ENCODE data around the gene RGS9. TPM values are rescaled to one million over a fixed set of nuclear protein-coding genes. Genes with fewer than 3 reads are reported as not detected.

Gene RGS9
- total and polyA plus RNA-seq, 2 donors (not counting 1 experiment from before 2014, with no cell fraction given), result 1.6 to 1.7 TPM

GRCh38 chr17:65231086-65231485 is 93.9 kb downstream of the RGS9 start:
- Histone ChIP-seq H2AFZ (ENCODE audit: low read length) (no peak overlapping the region), H3K4me2 (ENCODE audit: extremely low read depth, insufficient read depth, low read length) (no peak overlapping the region), H4K20me1 (ENCODE audit: control insufficient read depth, extremely low read depth, insufficient read depth, low read length) (no peaks in the 10 kb centered on the region), H3K4me1 (ENCODE audit: control insufficient read depth, extremely low read depth, insufficient read depth, low read length) (no peaks in the 10 kb centered on the region), H3K27ac (ENCODE audit: insufficient read depth, low read length) (no peak overlapping the region), H3K79me2 (ENCODE audit: control insufficient read depth, insufficient read depth, low read length) (no peaks in the 10 kb centered on the region), H3K36me3 (ENCODE audit: control insufficient read depth, insufficient read depth, low read length) (no peaks in the 10 kb centered on the region), H3K9ac (ENCODE audit: insufficient read depth, low read length) (no peak overlapping the region), H3K27me3 (ENCODE audit: control insufficient read depth, insufficient read depth, low read length) (no peaks in the 10 kb centered on the region), H3K9me3 (ENCODE audit: control insufficient read depth, insufficient read depth, low read depth, low read length) (no peaks in the 10 kb centered on the region), H3K4me3 (replicated peaks in 1 of 4; ENCODE audit: control extremely low read depth in 1 of 4, insufficient read depth in 1 of 4, low read depth in 3 of 4, low read length in 4 of 4) (no peak overlapping the region)
- no peak for DNase-seq (ENCODE audit: low read depth in 2 of 2)
- TF ChIP-seq CTCF (conservative IDR thresholded peaks at IDR 0.05 in 1 of 2, IDR thresholded peaks at IDR 0.05 in 1 of 2; ENCODE audit: low read depth in 1 of 2, low read length in 2 of 2) (no peak), EZH2 (IDR thresholded peaks at IDR 0.05; ENCODE audit: low read length, missing control alignments) (no peak)

- H3K36me3 ChIP-seq (ENCODE audit: control insufficient read depth, insufficient read depth, low read length), result no peaks in the 10 kb centered on the region
- no peak overlapping the region for H2AFZ ChIP-seq (ENCODE audit: low read length)
- H4K20me1 ChIP-seq (ENCODE audit: control insufficient read depth, extremely low read depth, insufficient read depth, low read length), result no peaks in the 10 kb centered on the region
- H3K27ac ChIP-seq (ENCODE audit: insufficient read depth, low read length), result no peak overlapping the region
- no peak overlapping the region for H3K4me2 ChIP-seq (ENCODE audit: extremely low read depth, insufficient read depth, low read length)
- H3K9ac ChIP-seq (ENCODE audit: insufficient read depth, low read length), result no peak overlapping the region
- TF ChIP-seq EZH2 (IDR thresholded peaks at IDR 0.05; ENCODE audit: low read length, missing control alignments), result no peak
- TF ChIP-seq CTCF (conservative IDR thresholded peaks at IDR 0.05 in 1 of 2, IDR thresholded peaks at IDR 0.05 in 1 of 2; ENCODE audit: low read depth in 1 of 2, low read length in 2 of 2), result peak; percentile 80 to 88
- DNase-seq (ENCODE audit: low read depth in 2 of 2), result peak; percentile 67 to 89
- no peaks in the 10 kb centered on the region for H3K79me2 ChIP-seq (ENCODE audit: control insufficient read depth, insufficient read depth, low read length)
- H3K9me3 ChIP-seq (ENCODE audit: control insufficient read depth, insufficient read depth, low read depth, low read length), result no peaks in the 10 kb centered on the region
- H3K27me3 ChIP-seq (ENCODE audit: control insufficient read depth, insufficient read depth, low read length), result no peaks in the 10 kb centered on the region
- no peak overlapping the region for H3K4me3 ChIP-seq (replicated peaks in 1 of 4; ENCODE audit: control extremely low read depth in 1 of 4, insufficient read depth in 1 of 4, low read depth in 3 of 4, low read length in 4 of 4)
- H3K4me1 ChIP-seq (ENCODE audit: control insufficient read depth, extremely low read depth, insufficient read depth, low read length), result no peaks in the 10 kb centered on the region
Measured at GRCh38 chr17:65231662-65232335, 94.6 kb downstream of the RGS9 start.

GRCh38 chr17:65235284-65235683 is 98.1 kb downstream of the RGS9 start:
- H4K20me1 ChIP-seq (ENCODE audit: control insufficient read depth, extremely low read depth, insufficient read depth, low read length), result no peaks in the 10 kb centered on the region
- no peaks in the 10 kb centered on the region for H3K79me2 ChIP-seq (ENCODE audit: control insufficient read depth, insufficient read depth, low read length)
- no peaks in the 10 kb centered on the region for H3K4me1 ChIP-seq (ENCODE audit: control insufficient read depth, extremely low read depth, insufficient read depth, low read length)
- no peak overlapping the region for H3K9ac ChIP-seq (ENCODE audit: insufficient read depth, low read length)
- H2AFZ ChIP-seq (ENCODE audit: low read length), result no peak overlapping the region
- no peak for DNase-seq (ENCODE audit: low read depth in 2 of 2)
- H3K27me3 ChIP-seq (ENCODE audit: control insufficient read depth, insufficient read depth, low read length), result no peaks in the 10 kb centered on the region
- H3K4me3 ChIP-seq (replicated peaks in 1 of 4; ENCODE audit: control extremely low read depth in 1 of 4, insufficient read depth in 1 of 4, low read depth in 3 of 4, low read length in 4 of 4), result no peak overlapping the region
- no peak overlapping the region for H3K4me2 ChIP-seq (ENCODE audit: extremely low read depth, insufficient read depth, low read length)
- no peak for TF ChIP-seq EZH2 (IDR thresholded peaks at IDR 0.05; ENCODE audit: low read length, missing control alignments)
- TF ChIP-seq CTCF (conservative IDR thresholded peaks at IDR 0.05 in 1 of 2, IDR thresholded peaks at IDR 0.05 in 1 of 2; ENCODE audit: low read depth in 1 of 2, low read length in 2 of 2), result no peak
- H3K36me3 ChIP-seq (ENCODE audit: control insufficient read depth, insufficient read depth, low read length), result no peaks in the 10 kb centered on the region
- no peaks in the 10 kb centered on the region for H3K9me3 ChIP-seq (ENCODE audit: control insufficient read depth, insufficient read depth, low read depth, low read length)
- H3K27ac ChIP-seq (ENCODE audit: insufficient read depth, low read length), result no peak overlapping the region

Data from fibroblast of lung (primary cell).